Astrocyte of the spinal cord (primary cell): ENCODE measurements around the gene PLEKHO1.

Experiments
- DNase-seq: peaks from one replicate; pipeline ENCODE4 v3.0.0; 2011; ENCODE audit warnings: low read depth, low spot score
- H3K4me3 ChIP-seq: 2 replicates; pipeline ENCODE4 v1.5.1; 2011; ENCODE audit warnings: low read depth, mild to moderate bottlenecking, low read length, moderate library complexity
- CTCF ChIP-seq: IDR thresholded peaks from 2 replicates; pipeline ENCODE4 v1.5.1; 2012; ENCODE audit warnings: low read depth, mild to moderate bottlenecking, low read length, inconsistent platforms
- in situ Hi-C: cut with HindIII; loops from 2 replicates; pipeline ENCODE4 v1.10.0; 2017; ENCODE audit warnings: low sequenced_read_pairs

PLEKHO1 gene

GRCh38 chr1:150152772-150153456 is 3.2 kb downstream of the PLEKHO1 start:
- DNase-seq, result peak; percentile 42
- no peak for TF ChIP-seq CTCF
- H3K4me3 ChIP-seq, result no peak overlapping the region
- in situ Hi-C loops, result no loop called here

- in situ Hi-C loops, result no loop called here
- no peak for TF ChIP-seq CTCF
These were observed 4.4 kb downstream of the PLEKHO1 start for GRCh38 chr1:150154143-150154542.

DNA sequence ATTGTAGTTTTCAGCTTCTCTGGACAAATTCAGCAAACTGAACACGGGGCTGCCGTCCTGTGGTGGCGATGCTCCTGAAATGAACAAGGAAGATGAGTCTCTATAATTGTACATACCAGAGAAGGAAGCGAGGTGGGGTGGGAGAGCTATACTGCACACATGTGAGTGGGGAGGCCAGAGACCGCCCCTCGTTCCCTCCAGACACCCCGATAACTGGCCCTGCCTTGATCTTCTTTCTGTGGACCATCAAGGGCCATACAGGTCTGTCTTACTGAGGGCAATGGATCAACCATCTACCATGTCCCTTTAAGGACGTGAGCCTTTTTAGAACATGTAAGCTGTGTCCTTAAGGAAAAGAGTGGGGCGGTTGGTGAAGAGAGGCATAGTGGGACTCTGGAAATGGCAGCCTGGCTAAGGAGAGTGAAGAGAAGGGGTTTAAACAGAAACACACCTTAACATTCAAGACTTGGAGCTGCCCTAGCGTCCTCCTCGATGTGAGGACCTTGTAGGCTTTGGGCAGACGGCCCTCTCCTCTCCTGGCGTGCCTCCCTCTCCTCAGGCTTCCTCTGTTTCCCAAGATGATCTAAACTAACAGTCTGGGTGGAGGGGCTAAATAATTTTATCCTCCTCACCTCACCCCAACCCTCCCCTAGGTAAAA is 5.8 kb downstream of the PLEKHO1 start:
- in situ Hi-C loops, result no loop called here
- H3K4me3 ChIP-seq, result no peak overlapping the region
- TF ChIP-seq CTCF, result no peak
- DNase-seq, result no peak

More at GRCh38 chr1:150154143-150154542, 4.4 kb downstream of the PLEKHO1 start:
- no peak overlapping the region for H3K4me3 ChIP-seq
- DNase-seq, result no peak

DNA sequence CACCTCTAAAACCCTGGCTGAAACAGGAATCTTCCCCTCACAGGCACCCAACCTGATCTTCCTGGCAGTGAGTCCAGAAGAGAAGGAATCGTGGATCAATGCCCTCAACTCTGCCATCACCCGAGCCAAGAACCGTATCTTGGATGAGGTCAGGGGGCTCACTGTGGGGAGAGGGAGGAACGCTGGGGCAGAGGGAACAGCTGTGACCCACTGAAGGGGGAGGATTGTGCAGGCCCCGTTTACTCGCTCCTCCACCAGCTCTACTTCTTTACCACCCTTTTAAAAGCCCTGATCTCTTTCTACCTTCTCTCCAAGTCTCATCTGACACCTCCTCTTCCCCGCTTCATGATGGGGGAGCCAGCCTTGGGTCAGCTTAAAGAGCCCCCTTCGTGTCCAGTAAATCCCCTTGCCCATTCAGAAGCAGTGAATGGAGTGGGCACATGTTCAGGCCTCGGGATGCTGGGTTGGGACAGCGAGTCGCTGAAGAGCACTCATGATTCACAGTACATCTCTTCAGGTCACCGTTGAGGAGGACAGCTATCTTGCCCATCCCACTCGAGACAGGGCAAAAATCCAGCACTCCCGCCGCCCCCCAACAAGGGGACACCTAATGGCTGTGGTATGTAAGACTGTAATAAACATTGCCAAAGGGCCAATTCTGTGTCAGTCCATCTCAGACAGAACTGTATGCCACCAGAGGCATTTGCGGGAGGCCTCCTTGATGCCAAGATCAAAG is 7.3 kb downstream of the PLEKHO1 start:
- no peak overlapping the region for H3K4me3 ChIP-seq
- TF ChIP-seq CTCF, result no peak
- DNase-seq, result peak; percentile 38
- in situ Hi-C loops, result no loop called here

GRCh38 chr1:150159550-150159949 is 9.8 kb downstream of the PLEKHO1 start:
- in situ Hi-C loops, result no loop called here
- H3K4me3 ChIP-seq, result no peak overlapping the region
- TF ChIP-seq CTCF, result no peak

GRCh38 chr1:150160964-150161621 is 11.4 kb downstream of the PLEKHO1 start:
- in situ Hi-C loops, result no loop called here
- H3K4me3 ChIP-seq, result no peak overlapping the region
- no peak for TF ChIP-seq CTCF
- DNase-seq, result no peak

More at GRCh38 chr1:150159550-150159949, 9.8 kb downstream of the PLEKHO1 start:
- no peak for DNase-seq
